ENCODE measurements around the gene FYN. TPM values are rescaled to one million over a fixed set of nuclear protein-coding genes. Genes with fewer than 3 reads are reported as not detected.

Gene FYN
- total RNA-seq, 4 donors from 2014 or later = 16.3 to 288 (median 52.2) TPM

DNA sequence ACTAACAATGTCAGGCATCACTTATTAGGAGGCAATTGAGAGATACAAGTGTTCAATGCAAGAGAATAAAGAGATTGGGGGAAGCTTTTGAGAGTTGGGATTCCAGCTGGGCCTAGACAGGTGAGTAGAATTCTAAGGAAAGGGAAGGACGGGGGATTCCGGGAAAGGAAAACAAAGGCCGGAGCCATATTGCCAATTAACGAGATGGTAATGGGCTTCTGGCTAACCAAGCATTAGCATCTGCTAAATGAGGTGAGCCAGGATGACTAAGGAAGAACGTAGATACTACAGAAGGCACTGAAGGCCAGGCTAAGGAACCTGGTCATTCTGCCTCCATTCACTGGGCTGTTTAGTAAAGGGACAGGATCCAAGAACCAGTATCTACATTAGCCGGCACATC, 10.5 kb downstream of the FYN start:
- intact Hi-C loops (cut with DNase I; ENCODE audit: low total_unique reads) (no loop called here), in situ Hi-C loops (cut with MboI; ENCODE audit: low pct_ligation_motif_present in 1 of 4, low pct_unique_long_range_greater_than_20kb in 1 of 4, low sequenced_read_pairs in 3 of 4) (no loop called here)
- 91 to 93% methylated on average over 6 of the region's 6 CpGs for WGBS, 2 donors (ENCODE audit: low coverage in 1 of 2)
- no peak for DNase-seq
- Histone ChIP-seq H3K27me3 (no peaks in the 10 kb centered on the region), H3K4me3 (no peak overlapping the region), H3K9me3 (no peaks in the 10 kb centered on the region), H3K36me3 (no peaks in the 10 kb centered on the region), H3K4me1 (peaks cover 0 to 28% (median 0%) of the 10 kb centered on the region in 4 donors), H3K27ac (no peak overlapping the region)
- TF ChIP-seq POLR2A (IDR thresholded peaks at IDR 0.05) (no peak), EP300 (IDR thresholded peaks at IDR 0.05; ENCODE audit: low read depth) (no peak)
- TF ChIP-seq, protein P1, sequence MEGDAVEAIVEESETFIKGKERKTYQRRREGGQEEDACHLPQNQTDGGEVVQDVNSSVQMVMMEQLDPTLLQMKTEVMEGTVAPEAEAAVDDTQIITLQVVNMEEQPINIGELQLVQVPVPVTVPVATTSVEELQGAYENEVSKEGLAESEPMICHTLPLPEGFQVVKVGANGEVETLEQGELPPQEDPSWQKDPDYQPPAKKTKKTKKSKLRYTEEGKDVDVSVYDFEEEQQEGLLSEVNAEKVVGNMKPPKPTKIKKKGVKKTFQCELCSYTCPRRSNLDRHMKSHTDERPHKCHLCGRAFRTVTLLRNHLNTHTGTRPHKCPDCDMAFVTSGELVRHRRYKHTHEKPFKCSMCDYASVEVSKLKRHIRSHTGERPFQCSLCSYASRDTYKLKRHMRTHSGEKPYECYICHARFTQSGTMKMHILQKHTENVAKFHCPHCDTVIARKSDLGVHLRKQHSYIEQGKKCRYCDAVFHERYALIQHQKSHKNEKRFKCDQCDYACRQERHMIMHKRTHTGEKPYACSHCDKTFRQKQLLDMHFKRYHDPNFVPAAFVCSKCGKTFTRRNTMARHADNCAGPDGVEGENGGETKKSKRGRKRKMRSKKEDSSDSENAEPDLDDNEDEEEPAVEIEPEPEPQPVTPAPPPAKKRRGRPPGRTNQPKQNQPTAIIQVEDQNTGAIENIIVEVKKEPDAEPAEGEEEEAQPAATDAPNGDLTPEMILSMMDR (IDR thresholded peaks at IDR 0.05) = no peak

DNA sequence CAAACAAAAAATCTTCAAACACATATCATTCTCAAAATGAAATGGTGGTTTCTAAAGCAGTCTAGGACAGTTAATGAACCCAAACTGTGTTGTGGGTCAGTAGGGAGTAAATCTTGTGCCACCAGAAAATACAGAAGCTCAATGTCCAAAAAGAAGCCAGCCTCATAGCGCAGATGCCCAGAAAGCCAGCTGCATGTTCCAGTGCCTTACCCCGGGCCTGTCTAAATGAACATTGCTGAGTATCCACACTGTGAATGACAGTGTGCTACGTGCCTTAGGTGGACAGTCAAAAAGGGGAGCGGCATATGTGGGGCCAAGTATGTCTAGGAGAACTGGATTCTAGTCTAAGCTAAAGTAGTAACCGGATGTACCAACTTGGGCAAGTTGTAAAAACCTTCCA, 10.9 kb downstream of the FYN start:
- in situ Hi-C loops (cut with MboI; ENCODE audit: low pct_ligation_motif_present in 1 of 4, low pct_unique_long_range_greater_than_20kb in 1 of 4, low sequenced_read_pairs in 3 of 4) = no loop called here
- Histone ChIP-seq H3K36me3 (no peaks in the 10 kb centered on the region), H3K4me3 (no peak overlapping the region), H3K27me3 (no peaks in the 10 kb centered on the region), H3K9me3 (no peaks in the 10 kb centered on the region), H3K4me1 (peaks cover 0 to 29% (median 0%) of the 10 kb centered on the region in 4 donors), H3K27ac (no peak overlapping the region)
- no peak for TF ChIP-seq EP300 (IDR thresholded peaks at IDR 0.05; ENCODE audit: low read depth)
- TF ChIP-seq, protein P1 (IDR thresholded peaks at IDR 0.05) = no peak
- WGBS, 2 donors (ENCODE audit: low coverage in 1 of 2) = 84 to 88% methylated on average over 5 of the region's 5 CpGs
- intact Hi-C loops (cut with DNase I; ENCODE audit: low total_unique reads) = no loop called here
- no peak for DNase-seq

DNA sequence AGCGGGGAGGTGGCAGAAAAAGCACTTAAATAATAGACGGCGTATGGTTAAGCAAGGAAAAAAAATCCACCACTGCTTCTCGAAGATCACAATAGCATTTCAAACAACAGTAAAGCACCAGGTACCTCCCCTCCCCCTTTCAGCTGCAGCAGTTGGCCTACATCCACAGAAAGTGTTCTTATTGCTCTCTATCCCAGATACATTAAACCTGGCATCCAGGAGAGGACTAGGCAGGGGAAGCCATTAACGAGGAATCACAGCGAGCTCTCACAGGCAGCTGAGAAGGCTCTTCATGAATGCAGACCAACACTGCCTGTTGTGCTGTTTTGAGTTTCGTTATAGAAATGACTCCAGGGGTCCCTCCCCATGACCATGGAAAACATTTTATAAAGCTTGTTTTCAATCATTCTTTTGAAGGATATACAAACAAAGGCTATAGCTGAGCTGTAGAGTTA, 11.8 kb downstream of the FYN start:
- 66 to 86% methylated on average over 5 to 7 of the region's 7 CpGs for WGBS, 2 donors (ENCODE audit: low coverage in 1 of 2)
- intact Hi-C loops (cut with DNase I; ENCODE audit: low total_unique reads) = no loop called here

DNA sequence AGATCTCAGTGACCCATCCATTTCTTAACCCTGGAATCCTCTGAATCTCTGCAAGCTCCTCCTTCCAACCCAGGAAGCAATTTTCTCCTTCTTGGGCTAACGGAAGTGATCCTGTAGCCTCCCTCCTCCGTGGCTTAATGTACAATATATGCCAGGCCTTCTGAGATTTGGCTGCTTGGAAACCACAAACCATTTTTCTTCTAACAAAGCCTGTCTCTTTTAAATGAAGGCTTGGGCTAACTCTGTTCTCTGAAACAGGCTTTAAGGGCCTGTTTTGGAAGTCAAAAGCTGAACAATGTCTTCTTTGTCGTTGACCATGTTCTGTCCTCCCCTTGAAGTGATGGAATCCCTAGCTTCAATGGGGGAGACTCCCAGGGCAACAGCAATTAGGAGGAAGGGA, 14.9 kb downstream of the FYN start:
- Histone ChIP-seq H3K27ac (peak overlapping the region in 1 of 4 donors; percentile 27), H3K4me1 (peaks cover 0 to 20% (median 1%) of the 10 kb centered on the region in 4 donors), H3K27me3 (no peaks in the 10 kb centered on the region), H3K4me3 (no peak overlapping the region), H3K36me3 (no peaks in the 10 kb centered on the region), H3K9me3 (no peaks in the 10 kb centered on the region)
- in situ Hi-C loops (cut with MboI; ENCODE audit: low pct_ligation_motif_present in 1 of 4, low pct_unique_long_range_greater_than_20kb in 1 of 4, low sequenced_read_pairs in 3 of 4) (no loop called here), intact Hi-C loops (cut with DNase I; ENCODE audit: low total_unique reads) (no loop called here)
- WGBS, 2 donors (ENCODE audit: low coverage in 1 of 2) = 69% methylated on average over 3 of the region's 3 CpGs; no CpG with 5 or more reads in 1 of the 2 donors
- no peak for TF ChIP-seq POLR2AphosphoS5 (IDR thresholded peaks at IDR 0.05)
- no peak for TF ChIP-seq EP300 (IDR thresholded peaks at IDR 0.05; ENCODE audit: low read depth)
- TF ChIP-seq, protein P1 (IDR thresholded peaks at IDR 0.05) = no peak
- TF ChIP-seq POLR2A (IDR thresholded peaks at IDR 0.05) = no peak
- DNase-seq = no peak

More for the DNA sequence above, 11.8 kb downstream of the FYN start:
- Histone ChIP-seq H3K9me3 (no peaks in the 10 kb centered on the region), H3K4me3 (no peak overlapping the region), H3K36me3 (no peaks in the 10 kb centered on the region), H3K27me3 (no peaks in the 10 kb centered on the region), H3K27ac (no peak overlapping the region), H3K4me1 (peaks cover 0 to 27% (median 0%) of the 10 kb centered on the region in 4 donors)
- no peak for DNase-seq
- TF ChIP-seq EP300 (IDR thresholded peaks at IDR 0.05; ENCODE audit: low read depth) (no peak), POLR2AphosphoS5 (IDR thresholded peaks at IDR 0.05) (no peak), POLR2A (IDR thresholded peaks at IDR 0.05) (no peak)
- TF ChIP-seq, protein P1 (IDR thresholded peaks at IDR 0.05) = no peak
- in situ Hi-C loops (cut with MboI; ENCODE audit: low pct_ligation_motif_present in 1 of 4, low pct_unique_long_range_greater_than_20kb in 1 of 4, low sequenced_read_pairs in 3 of 4) = no loop called here

All from transverse colon (tissue), 4 donors.